Measurements from ENCODE around the gene ZNF689.

DNA sequence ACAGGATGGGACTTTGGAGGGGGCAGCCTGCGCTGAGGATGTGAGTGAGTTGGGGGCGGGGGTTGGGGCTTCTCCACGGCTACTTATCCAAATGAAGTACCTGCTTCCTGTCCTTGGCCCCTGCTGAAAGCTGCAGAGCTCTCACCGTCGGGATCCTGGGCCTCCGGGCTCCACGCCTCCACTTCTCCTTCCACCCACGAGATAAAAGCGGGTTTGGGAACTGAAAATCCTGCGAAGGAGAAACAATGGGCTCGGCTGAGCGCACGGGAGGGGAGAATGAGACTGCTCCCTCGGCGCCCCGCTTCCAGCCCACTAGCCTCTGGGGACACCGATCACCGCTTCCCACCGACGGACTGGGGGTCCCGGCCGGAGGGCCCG lies 25.2 kb downstream of the ZNF689 start:
- TF ChIP-seq, protein P1, sequence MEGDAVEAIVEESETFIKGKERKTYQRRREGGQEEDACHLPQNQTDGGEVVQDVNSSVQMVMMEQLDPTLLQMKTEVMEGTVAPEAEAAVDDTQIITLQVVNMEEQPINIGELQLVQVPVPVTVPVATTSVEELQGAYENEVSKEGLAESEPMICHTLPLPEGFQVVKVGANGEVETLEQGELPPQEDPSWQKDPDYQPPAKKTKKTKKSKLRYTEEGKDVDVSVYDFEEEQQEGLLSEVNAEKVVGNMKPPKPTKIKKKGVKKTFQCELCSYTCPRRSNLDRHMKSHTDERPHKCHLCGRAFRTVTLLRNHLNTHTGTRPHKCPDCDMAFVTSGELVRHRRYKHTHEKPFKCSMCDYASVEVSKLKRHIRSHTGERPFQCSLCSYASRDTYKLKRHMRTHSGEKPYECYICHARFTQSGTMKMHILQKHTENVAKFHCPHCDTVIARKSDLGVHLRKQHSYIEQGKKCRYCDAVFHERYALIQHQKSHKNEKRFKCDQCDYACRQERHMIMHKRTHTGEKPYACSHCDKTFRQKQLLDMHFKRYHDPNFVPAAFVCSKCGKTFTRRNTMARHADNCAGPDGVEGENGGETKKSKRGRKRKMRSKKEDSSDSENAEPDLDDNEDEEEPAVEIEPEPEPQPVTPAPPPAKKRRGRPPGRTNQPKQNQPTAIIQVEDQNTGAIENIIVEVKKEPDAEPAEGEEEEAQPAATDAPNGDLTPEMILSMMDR (IDR thresholded peaks at IDR 0.05): no peak
- no peak for TF ChIP-seq POLR2A (IDR thresholded peaks at IDR 0.05)

Measured in adrenal gland (tissue), 5 donors.